Dedifferentiated amniotic fluid mesenchymal stem cell (primary cell): ENCODE results near the gene TRIM24.

Experiments used
- DNase-seq: peaks from one replicate; pipeline ENCODE4 v3.0.0-alpha.2; 2016; ENCODE audit errors: extremely low spot score

TRIM24 gene

DNA sequence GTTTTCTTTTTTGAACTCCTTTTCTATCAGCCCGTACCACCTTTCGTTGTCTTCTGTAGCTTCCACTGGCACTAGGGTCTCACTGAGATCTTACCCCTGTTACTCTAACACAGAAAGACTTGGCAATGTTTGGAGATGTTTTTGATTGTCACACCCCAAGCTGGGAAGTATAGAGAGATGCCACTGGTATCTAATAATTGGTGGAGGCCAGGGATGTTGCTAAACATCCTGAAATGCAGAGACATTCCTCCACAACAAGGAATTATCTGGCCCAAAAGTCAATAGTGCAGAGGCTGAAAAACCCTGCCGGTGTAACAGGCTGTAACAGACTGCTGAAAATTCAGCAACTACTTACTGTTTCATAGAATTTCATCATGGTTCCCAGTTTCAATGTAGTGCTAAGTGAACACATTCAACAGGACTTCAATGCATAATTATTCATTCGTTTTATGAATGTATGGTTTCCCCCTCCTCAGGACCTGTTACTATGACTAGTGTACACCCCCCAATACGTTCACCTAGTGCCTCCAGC, 115.9 kb downstream of the TRIM24 start:
- DNase-seq = no peak

DNA sequence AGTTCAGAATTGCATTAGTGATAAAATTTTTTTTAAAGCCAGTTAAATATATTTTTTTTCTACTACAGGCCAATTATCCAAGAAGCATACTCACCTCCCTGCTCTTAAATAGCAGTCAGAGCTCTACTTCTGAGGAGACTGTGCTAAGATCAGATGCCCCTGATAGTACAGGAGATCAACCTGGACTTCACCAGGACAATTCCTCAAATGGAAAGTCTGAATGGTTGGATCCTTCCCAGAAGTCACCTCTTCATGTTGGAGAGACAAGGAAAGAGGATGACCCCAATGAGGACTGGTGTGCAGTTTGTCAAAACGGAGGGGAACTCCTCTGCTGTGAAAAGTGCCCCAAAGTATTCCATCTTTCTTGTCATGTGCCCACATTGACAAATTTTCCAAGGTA, 119.1 kb downstream of the TRIM24 start:
- DNase-seq = no peak

DNA sequence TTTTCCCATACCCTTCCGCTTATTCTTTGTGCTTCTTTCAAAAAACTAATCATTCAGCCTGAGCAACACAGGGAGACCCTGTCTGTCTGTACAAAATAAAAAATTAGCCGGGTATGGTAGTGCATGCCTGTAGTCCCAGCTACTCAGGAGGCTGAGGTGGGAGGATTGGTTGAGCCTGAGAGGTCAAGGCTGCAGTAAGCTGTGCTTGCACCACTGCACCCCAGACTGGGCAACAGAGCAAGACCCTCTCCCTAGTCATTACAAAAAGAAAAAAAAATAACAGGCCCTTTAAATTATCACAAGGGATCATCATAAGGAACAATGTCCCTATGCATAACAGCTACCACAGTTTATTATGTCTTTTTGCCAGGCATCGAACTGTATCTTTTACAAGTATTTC, 119.6 kb downstream of the TRIM24 start:
- no peak for DNase-seq

DNA sequence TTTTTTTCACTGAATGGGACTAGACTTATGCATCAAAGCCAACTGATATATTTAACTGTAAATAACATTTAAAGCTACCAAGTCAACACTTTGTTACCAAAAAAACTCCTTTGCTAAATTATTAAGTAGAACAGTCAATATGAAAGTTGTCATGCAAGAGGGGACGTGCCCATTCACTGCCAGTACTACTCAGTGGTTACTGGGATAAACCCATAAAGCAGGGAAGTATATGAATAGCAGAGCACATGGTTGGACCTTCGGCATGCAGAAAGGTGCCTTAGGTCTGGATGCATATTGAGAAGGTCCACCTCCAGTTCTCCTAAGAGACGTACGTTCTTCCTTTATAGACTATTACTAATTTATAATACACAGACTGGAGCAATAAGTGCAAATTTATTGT, 121.0 kb downstream of the TRIM24 start:
- DNase-seq = no peak

DNA sequence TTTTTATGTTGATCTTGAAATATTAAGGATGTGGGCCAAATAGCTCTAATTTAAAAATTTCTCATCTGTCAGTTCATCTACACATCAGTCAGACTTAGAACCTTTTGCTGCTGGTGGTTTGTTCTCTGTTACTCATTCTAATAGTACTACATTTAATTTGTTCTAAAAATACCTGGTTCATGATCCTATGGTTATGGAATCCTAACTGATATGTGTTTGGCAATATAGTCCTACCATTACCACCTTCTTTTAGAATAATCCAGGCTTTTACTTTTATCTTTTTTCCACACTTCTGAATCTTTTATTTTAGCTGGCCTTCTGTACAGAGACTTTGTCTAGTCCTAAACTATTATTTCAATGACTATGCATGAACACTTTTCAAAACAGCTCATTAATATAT, 124.2 kb downstream of the TRIM24 start:
- no peak for DNase-seq

DNA sequence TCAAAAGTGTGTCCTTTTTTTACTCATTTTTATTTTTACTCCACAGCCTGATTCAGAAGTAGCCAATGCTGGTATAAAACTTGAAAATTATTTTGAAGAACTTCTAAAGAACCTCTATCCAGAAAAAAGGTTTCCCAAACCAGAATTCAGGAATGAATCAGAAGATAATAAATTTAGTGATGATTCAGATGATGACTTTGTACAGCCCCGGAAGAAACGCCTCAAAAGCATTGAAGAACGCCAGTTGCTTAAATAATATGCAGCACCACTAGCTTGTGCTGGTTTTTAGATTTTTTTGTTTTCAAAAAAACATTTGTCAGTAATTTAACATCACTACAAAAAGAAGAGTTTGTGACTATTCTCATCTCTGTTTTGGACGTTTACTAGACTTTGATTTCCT, 124.6 kb downstream of the TRIM24 start:
- DNase-seq = no peak

DNA sequence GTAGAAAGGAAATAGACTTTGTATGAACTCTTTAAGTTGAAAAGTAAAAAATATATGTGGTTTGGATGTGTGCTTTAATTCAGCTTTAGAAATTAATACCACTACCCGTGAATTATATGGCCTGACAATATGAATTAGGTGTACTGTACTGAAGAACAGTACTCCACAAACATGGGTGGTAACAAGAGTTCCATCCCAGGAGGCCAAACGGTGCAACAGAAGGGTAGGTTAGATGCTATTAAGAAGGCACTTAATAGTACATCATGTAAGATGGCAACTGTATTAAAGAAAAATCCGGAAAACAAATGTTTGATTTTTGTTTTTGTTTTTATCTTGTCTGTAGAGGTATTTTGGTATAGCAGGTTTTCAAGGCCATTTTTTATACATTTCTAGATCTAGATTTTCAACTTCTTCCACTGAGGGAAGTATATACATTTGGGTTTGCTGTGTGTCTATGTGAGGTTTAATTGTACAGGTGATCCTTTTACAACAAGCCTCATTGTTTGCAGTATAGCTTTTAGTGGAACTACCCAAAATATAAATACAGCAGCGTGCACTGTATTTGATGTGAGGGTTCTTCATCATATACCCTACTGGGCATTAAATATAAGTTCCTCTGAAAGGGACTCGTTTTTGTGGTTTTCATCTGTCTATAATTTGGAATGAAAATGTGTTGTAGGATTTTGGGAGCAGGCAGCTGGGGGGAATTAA, 125.4 kb downstream of the TRIM24 start:
- DNase-seq = no peak

DNA sequence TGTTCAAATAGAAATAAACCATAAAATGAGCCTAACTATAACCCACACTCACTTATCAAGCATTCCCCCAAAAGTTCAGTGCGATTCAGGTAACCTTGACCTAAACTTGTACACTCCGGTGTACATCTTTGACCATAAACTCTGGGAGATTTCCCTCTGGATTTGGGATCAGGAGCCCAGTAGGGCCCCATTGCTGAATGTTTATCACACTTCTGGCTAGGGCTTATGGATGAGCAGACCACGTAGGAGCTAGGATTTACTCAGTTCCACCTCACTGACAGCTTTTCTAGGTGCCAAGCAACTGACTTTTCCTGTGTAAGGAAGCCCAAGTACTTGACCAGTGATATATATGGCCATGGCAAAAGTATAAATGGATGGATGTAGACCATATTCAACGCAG, 127.4 kb downstream of the TRIM24 start:
- no peak for DNase-seq

DNA sequence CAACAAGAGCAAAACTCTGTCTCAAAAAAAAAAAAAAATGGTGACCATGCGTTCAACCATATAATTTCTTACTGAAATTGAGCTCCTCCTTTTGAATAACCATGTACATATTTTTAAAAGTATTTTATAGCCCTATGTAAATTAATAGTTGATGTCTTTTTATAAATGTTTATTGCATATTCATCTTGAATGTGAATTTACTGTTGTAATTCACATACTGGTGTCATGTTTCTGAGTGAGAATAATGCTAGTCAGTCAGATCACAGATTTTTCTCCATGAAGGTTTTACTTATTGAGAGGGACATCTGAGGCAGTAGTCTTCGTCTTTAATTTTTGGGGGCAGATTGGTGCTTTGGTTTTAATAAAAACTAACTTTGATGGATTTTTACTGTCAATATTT, 128.9 kb downstream of the TRIM24 start:
- no peak for DNase-seq

DNA sequence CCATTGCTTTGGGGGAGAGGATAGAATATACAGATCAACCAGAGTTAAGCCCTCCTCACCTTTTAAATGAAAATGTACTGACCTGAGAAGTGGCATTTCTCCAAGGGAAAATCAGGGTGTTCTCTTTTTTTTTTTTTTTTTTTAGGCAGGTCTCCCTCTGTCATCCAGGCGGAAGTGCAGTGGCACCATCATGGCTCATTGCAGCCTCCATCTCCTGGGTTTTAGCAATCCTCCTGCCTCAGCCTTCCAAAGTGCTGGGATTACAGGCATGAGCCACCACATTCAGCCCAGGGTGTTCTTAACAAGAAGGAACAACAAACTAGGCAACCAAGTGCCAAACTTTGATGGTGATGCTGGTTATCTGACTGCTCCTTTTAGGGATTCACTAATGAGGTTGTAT, 130.1 kb downstream of the TRIM24 start:
- DNase-seq = no peak

DNA sequence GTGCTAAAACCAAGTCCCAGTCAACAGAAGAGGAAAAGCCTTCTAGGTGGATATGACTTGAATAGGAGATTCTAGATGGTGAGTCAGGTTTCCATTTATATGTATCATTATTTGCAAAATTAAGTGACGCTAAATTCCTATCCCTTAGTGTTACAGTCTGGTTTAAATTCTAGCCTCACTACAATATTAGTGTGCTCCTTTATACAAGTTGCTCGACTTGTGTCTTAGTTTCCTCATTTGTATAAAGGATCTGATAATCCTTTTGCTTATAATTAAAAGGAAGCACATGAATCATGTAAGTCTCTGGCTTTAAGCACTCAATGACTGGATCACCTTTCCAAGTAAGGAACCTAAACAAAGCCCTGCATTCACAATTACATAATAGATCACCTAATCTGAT, 135.4 kb downstream of the TRIM24 start:
- no peak for DNase-seq

DNA sequence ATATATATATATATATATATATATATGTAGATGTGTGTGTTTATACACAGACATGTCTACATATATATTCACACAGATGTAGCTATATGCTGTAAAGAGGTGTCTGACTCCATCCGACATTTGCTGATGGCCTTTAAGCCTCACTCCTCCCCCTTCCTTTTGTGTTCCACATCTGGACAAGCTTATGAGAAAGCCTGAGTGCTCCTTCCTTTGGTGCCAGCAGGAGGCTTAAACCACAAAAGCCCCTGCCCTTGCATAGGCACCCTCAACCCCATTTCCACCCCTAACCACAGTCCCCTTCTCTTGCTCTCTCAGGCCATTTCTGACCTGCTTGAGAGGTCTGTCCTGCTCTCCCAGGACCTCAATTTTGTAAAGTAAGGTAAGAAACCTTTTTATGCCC, 142.4 kb downstream of the TRIM24 start:
- DNase-seq = no peak

DNA sequence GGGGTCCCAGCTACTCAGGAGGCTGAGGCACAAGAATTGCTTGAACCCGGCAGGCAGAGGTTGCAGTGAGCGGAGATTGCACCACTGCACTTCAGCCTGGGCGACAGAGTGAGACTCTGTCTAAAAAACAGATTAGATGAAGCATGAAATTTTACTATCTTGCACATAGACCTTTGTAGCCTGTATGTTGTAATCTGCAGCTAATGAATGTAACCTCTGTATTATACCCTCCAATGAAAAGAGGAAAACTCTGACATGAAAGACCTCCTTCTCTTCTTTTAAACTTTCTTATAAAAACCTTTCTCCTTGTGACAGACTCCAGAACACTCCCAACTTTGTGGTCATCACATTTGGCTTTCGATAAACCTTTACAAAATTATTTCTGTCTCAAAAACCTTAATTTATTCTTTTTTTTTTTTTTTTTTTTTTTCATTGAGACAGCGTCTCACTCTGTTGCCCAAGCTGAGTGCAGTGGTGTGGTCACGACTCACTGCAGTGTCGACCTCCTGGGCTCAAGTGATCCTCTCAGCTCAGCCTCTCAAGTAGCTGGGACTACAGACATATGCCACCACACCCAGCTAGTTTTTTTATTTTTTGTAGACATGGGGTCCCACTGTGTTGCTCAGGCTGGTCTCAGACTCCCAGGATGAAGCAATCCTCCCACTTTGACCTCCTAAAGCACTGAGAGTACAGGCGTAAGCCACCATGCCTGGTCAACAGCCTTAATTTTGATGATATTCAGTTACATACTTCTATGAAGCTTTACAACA, 143.7 kb downstream of the TRIM24 start:
- DNase-seq = no peak

DNA sequence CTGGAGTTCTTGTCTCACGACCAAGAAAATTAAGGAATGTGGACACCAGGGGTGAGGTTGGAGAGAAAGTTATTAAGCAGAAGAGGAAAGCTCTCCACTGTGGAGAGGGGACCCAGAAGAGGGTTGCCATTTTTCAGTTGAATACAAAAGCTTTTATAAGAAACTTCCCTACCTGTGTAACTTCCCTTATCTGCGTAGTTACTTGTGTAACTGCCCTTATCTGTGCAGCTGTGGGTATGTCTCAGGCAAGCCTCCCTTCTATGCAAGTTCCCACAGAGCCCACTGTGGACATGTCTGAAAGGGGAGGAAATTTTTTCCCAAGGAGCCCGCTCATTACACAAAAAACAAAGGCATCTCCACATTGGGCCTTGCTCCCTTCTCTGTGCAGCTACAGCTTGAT, 146.2 kb downstream of the TRIM24 start:
- no peak for DNase-seq

DNA sequence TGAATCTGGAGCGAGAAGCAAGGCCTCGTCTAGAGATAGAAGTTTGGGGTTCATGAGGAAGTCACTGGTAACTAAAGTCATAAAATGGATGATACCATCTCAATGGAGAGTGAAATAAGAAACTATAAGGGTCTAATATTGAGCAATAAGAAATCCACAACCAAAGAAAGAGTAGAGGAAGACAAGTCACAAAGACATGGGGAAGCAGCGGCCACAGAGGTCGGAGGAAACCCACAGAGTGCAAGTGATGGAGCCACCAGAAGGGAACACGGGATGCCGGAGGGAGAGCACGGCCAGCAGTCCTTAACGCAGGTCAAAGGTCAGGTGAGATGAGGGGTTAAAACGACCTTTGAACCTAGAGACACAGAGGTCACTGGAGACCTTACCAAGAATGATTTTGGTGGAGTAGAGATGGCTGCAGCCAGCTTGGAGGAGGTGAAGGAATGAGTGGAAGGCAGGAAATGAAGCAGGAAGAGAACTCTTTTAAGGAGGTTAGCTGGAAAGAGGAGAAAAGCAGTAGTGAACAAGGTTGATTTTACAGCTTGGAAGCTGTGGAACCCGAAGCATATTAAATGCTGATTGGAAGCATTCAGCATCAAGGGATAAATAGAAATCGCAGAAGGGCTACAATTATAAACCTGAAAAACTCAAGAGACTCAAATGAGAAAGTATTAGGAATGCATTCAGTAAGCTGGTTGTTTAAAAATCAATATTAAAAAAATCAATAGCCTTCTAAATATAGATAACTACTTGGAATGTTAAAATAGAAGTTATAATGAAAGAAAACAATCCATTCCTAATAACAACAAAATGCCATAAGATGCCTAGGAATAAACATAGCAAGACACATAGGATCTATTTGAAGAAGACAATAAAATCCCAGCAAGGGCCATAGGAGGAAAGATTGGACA, 147.4 kb downstream of the TRIM24 start:
- DNase-seq = no peak

DNA sequence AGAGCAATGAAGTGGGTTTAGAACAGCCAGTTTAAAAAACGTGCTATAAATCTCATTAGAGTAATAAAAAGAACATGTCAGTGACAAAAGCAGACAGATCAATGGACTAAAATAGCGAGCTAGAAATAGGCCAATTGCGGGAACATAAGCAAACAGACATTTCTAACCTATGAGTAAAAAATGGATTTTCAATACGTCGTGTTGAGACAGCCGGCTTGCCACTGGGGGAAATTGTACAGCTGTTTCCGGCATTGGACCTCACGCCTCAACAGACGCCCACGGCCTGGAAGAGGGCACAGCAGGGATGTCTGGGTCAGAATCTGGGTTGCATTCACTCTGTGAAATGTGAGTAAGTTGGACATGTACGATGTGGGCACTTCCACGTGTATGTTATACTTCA, 148.2 kb downstream of the TRIM24 start:
- no peak for DNase-seq

DNA sequence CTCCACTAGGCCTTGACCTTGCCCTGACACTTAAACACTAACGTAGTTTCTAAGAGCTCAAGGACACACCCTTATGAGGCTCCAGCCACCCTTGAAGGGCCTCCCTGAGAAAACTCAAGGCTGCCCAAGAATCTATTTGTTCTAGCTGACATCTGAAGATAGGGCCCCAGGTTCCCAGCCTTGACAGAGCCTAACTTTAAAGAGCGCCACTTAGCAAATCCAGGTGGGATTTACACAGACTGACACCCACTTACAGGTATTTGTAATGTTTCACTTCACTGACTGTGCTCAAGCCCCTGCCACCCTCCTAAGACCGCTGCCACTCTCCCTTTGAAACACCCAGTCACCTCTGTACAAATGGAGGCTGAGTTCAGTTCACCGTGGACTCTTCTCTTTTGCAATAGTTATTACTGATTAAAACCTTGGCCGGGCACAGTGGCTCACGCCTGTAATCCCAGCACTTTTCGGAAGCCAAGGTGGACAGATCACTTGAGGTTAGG, 150.7 kb downstream of the TRIM24 start:
- no peak for DNase-seq

DNA sequence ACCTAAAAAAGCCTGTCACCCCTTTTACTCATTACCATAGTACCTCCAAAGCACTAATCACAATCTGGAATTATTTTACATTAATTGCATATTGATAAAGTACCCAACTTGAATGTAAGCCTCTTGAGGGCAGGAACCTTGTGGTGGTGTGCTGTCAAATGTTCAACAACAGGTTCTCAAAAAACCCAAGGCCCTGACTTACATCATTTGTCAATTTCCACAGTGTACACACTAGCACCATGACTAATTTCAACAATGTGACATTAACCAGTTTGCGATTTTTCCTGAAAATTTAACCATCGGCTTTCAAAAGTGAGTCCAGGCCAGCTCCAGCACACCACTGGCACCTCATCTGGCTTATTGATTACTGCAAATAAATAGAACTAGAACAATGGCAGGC, 153.6 kb downstream of the TRIM24 start:
- no peak for DNase-seq

DNA sequence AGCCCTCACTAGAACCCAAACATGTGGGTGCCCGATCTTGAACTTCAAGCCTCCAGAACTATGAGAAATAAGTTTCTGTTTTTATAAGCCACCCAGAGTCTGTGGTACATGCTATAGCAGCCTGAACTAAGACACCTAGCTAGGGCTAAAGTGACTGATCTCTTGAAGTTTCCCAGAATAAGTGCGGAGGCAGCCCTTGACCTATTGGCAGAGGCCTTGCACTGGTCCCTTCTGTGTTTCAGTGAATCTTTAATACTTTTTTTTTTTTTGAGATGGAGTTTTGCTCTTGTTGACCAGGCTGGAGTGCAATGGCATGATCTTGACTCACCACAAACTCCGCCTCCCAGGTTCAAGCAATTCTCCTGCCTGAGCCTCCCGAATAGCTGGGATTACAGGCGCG, 156.0 kb downstream of the TRIM24 start:
- DNase-seq = no peak

DNA sequence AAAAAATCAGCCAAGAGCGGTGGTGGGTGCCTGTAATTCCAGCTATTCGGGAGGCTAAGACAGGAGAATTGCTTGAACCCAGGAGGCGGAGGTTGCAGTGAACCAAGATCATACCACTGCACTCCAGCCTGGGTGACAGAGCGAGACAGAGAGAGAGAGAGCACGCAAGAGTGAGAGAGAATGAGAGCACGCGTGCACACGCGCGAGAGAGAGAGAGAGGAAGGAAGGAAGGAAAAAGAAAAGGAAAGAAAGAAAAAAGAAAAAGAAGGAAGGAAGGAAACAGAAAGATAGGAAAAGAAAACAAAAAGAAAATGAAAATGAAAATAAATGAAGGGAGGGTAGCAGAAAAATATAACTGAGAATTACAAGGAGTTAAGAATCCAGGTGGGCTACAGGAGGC, 158.4 kb downstream of the TRIM24 start:
- DNase-seq = no peak

DNA sequence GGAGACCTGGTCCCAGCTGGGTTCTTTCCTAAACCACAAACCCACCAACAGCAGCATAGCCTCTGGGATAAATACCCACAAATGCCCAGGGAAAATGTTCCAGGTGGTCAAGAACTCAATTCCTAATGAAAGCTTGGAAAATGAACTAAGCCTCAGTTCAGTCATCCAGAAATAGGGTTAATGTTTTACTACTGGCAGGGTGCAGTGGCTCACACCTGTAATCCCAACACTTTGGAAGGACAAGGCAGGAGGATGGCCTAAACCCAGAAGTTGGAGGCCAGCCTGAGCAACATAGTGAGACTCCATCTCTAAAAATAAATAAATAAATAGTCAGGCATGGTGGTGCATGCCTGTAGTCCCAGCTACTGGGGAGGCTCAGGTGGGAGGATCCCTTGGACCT, 158.9 kb downstream of the TRIM24 start:
- DNase-seq = no peak

DNA sequence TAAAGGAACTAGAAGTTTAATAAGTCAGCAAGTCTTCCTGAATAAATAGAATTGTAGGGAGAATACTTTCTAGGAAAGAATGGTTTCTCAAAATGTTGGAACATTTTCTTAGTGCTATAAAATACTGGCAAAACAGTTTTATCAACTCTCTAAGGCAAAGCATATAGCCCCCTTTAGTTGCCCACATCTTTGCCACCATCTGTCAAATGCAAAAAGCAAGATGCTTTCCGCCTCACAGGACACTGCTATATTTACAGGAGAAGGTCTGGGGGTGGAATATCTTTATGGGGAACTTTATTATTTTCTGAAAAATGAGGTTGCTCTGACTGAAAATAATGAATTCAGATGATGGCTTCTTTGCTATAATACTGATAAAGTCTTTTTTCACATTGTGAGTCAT, 162.8 kb downstream of the TRIM24 start:
- DNase-seq = no peak
